GM19240 (cell line): ENCODE measurements around the gene TUBGCP6.

Experiments used
- DNase-seq: peaks from one replicate; pipeline ENCODE4 v3.0.0; 2011; ENCODE audit warnings: low spot score; ENCODE audit not compliant: insufficient read length

The TUBGCP6 gene

DNA sequence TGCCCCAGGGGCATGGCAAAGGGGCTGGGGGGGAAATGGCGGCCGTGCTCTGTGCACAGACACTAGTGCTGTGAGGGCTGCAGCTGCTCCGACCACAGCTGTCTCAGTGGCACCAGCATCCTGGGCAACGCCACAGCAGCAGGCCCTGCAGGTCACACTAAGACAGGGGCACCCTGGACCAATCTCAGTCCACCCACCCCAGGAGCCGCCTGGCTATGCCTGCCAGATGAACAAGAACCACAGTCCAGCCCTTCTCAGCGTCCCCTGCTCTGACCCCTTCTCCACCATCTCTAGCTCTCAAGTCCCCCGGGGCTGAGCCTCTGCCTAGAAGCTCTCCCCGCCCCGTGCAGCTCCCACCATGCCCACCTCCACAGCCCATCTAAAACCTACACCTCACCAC lies 16.5 kb downstream of the TUBGCP6 start:
- no peak for DNase-seq

DNA sequence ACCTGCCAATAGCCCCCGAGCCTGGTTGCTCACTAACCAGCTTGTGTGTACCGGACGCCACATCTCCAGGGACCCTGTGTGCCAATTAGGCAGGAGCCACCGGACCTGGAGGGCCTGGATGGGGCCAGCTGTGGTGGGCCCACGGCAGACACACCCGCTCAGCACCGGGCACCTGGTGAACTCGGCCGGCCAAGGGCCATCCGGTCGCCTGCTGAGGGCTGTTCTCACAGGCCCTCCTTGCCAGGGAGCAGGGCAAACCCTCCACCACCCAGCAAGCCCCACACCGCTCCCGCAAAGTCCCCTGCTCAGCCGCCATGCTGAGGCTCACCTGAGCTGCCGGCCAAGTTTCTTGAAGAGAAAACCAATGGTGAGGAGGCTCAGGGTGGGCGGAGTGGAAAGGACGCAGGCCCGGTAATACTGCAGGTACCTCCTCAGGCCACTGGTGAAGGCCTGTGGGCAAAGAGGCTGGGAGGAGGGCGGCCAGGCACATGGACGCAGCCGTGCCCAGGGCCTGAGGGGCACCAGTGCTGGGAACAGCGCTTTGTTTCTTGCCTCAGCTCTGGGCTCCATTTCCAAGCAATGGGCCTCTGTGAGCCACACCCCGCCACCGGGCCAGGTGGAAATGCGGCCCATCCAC lies 17.1 kb downstream of the TUBGCP6 start:
- DNase-seq = no peak

DNA sequence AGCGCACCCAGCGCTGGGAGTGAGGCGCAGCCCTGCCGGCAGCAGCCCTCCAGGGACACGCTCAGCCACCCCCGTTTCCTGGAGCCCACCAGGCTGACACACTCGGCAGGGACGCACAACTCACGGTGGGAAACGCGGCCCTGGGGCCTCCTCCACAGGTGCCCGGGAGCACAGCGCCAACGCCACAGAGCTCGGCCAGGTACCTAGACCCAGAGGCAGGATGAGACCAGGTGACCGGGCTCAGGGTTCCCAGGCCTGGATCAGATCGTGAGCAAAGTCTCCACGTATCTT lies 18.0 kb downstream of the TUBGCP6 start:
- DNase-seq = no peak

DNA sequence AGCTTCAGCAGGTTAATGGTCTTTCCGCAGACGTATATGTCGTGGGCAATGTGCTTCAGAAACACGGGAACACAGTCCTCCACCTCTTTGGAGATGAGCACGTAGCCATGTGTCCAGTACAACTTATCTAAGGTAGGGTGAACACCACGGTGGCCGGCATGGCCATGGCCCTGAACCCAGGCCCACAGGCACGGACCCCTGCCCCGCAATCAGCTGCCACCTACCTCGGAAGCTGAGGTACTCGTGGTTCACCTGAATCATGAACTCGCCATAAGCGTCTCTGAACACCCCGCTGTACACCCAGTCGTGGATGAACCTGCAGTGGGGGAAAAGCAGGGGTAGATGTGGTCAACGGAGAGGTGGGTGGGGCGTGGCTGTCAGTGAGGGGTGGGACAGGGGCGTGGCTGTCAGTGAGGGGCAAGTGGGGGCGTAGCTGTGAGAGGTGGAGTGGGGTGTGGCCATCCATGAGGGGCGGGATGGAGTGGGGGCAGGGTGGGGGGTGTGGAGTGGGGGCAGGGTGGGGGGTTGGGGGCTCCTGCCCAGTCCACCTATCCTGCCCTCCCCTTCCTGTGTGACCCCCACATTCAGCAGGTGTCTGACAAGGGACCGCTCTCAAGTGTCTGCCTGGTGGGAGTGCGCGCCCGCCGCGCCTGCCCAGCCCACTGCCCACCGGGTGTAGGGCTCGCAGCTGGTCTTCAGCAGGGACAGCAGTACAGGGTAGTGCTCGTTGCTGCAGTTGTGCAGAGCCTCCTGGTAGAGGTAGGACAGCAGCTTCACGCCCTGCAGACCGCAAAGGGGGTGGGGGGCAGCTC lies 18.6 kb downstream of the TUBGCP6 start:
- DNase-seq = no peak

DNA sequence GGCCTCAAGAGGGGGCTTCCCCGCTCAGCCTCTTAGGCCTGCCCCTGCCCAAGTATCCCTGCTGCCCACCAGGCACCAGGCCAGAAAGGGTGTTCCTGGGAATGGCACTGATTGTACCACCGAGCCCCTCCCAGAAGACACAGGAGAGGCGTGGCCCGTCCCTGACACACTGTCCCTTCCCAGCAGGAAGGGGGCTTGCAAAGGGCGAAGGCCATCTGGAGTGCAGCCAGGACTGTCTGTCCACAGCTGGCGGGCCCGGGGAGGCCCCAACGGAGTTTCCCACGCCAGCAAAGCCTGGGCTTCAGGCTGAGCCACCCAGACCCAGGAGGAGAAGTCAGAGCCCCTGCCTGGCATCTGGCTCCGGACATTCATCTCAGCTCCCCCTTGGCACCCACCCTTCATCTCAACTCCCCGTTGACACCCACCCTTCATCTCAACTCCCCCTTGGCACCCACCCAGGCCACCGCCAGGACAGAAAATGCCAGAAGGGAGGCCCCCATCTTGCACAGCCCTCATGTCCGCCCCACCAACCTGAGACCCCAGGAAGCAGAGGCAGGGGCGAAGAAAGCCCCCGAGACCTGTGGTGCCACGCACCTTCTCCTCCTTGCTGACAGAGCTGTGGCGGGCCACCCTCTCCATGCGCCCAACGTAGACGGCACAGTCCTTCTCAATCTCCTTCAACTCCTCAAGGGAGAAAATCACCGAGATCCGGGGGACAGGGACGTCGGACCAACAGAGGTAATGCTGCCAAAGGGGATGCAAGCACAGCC lies 19.4 kb downstream of the TUBGCP6 start:
- DNase-seq = no peak

DNA sequence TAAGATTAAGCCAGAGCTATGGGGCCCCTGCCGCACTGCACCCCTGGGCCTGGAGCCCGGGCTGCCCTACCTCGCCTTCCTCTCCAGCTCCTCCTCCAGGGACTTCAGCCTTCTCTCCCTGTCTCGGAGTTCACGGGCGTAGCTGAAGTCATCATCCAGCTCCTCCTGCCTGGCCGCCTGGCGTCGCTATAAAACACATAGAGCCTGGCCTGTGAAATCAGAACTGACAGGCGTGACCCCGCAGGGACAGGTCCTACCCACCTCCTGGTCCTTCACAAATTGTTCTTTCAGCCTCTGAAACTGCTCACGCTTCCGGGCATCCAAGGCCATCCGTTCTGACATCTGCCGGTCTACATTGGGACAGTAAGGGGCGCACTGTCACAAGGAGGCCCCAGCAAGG lies 20.8 kb downstream of the TUBGCP6 start:
- DNase-seq = no peak

DNA sequence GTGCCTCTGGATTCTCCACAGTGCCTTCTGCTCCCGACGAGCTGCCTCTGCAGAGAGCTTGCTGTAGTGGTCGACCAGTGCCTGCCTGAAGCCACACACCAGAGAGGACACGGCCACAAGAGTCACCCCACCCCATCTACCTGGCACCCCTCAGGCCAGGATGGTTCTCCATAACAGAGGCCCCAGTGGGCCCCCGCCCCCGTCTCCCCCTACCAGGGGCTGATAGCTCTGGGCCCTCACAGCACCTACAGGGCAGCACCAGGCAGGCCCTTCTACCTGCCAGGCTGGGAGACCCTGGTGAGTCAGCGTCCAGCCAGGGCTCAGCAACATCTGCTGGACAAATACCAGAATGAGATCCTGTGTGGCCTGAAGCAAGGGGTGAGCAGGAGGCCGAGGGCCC lies 22.3 kb downstream of the TUBGCP6 start:
- no peak for DNase-seq

DNA sequence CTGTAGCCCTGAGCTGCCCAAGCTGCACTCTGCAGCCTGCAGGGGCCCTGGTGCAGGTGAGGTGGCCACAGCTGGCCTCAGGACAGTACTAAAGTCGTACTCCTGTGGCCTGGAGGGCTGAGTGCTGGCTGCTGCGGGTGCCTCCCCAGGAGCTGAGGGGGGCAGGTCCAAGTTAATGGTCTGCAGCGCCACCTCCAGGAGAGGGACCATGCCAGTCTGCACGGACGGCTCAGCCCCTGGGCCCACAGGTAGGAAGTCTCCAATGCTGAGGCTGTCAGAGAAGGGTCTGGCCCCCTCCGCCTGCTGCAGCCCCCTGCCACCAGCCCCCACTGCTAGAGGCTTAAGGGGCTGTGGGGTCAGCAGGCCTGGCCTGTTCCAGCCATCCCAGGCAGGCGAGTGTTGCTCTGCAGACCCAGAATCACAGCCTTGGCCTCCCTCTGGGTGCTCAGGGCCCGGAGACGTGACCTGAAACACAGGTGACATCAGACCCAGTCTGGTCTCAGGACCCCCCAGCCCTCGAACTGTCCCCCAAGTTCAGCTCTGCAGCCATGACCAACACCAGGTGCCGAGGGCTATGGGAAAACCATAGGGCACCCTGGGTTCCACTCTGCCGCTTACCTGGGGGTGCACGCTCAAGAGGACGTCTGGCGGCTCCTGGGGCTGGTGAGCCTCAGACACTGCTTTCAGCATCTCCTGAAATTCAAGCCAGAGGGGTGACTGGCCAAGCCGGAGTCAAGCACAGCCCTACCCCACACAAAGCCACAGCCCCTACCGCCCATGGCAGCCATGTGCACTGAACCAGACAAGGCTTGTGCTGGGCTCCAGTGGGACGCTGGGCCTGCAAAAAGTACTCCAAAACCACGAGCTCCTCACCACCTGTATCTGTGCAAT lies 23.2 kb downstream of the TUBGCP6 start:
- no peak for DNase-seq

DNA sequence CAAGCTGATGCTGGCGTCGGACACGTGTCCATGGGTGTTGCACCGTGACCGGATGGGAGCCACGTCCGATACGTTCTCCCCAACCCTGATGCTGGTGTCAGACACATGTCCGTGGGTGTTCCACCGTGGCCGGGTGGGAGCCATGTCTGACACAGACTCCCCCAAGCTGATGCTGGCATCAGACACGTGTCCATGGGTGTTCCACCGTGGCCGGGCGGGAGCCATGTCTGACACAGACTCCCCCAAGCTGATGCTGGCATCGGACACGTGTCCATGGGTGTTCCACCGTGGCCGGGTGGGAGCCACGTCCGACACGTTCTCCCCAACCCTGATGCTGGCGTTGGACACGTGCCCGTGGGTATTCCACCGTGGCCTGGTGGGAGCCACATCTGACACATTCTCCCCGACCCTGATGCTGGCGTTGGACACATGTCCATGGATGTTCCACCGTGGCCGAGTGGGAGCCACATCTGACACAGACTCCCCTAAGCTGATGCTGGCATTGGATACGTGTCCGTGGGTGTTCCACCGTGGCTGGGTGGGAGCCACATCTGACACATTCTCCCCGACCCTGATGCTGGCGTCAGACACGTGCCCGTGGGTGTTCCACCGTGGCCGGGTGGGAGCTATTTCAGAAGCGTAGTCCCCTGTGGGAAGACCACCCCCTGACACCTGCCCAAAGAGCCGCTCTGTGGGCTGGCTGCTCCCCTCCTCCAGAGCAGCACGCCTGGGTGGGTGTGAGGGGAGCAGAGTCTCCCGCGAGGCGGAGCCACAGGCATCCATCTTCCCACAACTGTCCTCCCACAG lies 24.0 kb downstream of the TUBGCP6 start:
- DNase-seq = no peak

DNA sequence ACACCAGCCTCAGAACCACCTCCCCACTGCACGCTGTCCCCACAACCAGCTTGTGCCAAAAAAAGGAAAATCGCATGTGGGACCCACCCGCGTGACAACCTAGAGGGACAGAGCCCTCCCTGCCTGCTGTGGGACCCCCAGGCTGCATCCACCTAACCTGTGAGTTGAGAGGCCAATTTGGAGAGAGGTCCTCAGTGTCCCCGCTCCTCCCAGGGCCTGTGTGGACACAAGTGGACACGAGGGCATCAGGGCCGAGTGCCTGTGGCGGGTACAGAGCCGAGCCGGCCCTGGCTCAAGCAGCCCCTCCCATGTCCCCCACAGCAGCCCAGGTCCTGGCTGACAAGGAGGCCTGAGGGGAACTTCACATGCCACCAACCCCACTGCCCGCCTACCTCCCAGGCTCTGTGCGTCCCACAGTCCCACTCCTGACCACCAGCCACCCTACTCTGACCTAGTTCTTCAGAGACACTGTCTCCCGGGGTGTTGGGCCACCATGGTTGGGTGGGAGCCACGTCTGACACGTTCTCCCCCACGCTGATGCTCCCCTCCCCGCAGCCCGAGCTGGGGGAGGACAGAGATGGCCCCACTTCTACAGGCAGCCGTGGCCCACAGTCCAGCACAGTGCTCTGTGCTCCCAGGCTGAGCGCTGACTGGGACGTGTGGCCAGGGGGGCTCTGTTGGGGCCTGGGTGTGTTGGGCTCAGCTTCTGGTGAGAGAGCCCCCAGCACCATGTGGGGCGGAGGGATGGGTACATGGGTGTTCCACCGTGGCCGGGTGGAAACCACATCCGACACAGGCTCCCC lies 24.8 kb downstream of the TUBGCP6 start:
- no peak for DNase-seq

DNA sequence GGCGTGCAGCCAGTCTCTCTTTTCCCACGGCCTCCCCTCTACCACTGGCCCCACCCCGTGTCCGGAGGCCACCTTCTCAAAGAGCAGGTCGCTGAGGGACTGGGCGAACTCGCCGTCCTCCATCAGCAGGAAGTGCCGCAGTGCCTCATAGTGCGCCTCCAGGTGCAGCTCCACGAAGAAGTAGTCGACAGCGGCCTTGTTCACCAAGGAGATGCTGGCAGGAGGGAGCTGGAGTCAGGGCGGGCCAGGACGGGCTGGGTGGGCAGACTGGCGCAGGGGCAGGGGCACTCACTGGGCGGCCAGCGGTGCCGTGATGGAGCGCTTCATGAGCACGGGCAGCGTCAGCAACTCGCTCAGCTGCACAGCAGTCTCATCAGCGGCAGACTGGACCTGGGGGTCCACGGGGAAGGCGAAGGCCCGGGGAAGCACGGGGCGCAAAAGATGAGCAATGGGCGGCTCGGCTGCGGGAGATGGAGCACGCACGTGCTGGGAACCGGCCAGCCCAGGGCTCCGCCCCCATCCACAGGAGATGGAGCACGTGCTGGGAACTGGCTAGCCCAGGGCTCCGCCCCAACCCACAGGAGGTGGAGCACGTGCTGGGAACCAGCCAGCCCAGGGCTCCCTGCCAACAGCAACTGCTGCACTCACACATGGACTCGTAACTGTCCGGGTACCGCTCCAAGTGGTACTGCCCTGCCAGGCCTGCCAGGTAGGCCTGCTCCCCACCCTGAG lies 25.7 kb downstream of the TUBGCP6 start:
- DNase-seq = no peak

DNA sequence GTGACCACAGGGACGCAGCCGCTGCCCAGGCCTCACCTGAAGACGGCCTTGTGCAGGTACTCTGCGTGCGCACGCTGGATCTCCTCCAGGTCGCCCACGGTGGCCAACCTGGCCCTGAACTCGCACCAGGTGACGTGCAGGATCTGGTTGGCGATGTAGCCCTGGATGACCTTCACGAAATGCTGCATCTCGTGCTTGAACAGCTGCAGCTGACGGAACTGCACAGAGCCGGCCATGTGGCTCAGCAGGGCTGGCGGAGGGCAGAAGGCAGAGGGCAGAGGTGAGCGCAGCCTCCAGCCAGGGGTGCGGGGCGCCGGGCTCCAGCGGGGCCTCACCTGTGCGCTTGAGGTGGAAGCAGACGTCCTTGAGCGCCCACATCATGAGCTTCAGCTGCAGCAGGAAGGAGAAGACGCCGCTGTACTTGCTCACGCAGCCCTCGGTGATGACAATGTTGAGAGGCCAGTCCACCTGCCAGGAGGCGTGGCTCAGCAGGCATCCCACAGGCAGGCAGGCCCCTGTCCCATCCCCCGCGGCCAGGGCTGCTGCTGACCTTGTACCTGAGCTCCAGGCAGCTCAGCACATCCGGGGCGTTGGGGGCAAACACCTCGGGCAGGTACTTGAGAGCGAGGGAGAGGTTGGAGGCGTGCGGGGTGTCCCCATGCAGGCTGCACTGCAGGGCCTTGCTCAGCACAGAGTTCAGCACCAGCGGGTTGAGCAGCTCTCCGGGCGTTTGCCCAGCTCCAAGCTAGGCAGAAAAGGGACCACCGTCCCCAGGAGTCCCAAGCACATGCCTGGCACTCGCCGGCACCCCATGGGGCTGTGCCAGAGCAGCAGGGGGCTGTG lies 26.4 kb downstream of the TUBGCP6 start:
- DNase-seq = no peak

DNA sequence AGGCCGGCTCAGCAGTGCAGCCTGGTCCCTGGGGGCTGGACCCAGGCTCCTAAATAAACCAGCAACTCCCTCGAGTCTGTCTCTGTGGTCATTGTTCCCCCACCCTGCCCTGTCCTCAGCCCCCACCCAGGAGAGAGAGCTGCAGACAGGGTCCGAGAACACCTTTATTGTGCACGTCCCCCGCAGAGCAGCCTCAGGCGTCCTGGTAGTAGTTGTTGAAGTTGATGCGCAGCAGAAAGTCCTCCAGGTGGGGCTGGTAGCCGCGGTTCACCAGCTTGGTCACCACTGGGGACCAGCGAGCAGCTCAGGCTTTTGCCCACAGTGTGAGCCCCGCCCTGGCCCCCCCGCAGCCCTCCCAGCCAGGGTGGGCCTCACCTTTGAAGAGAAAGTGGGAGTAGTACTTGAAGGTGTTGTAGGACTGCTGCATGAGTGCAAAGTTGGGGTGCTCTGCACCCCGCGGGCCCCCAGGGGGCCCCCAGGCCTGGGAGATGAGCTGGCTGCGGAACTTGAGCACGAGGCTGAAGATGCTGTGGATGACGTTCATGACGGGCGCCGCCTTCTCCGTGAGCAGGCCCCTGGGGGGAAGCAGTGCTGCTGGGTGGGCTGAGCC lies 27.2 kb downstream of the TUBGCP6 start:
- no peak for DNase-seq

DNA sequence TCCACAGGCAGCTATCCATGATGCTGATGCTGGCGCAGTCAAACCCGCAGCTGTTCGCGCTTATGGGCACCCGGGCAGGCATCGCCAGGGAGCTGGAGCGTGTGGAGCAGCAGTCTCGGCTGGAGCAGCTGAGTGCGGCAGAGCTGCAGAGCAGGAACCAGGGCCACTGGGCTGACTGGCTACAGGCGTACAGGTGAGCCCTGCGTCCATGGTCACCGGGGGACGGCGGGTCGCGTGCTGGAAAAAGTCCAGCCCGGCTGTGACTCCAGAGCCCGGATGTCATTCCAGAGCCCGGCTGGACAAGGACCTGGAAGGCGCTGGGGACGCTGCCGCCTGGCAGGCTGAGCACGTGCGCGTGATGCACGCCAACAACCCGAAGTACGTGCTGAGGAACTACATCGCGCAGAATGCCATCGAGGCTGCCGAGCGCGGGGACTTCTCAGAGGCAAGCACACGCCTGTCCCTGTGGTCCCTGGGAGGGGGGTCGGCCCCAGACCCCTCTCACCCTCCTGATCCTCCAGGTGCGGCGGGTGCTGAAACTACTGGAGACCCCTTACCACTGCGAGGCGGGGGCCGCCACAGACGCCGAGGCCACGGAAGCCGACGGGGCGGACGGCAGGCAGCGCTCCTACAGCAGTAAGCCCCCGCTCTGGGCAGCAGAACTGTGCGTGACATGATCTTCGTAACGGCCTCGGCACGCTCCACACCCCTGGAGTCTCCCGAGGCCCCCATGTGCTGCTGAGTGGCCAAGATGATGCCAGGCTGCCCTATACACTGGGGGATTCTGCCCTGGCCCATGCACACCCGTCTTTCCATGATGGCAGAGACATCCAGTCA lies 27.9 kb downstream of the TUBGCP6 start:
- DNase-seq = no peak

DNA sequence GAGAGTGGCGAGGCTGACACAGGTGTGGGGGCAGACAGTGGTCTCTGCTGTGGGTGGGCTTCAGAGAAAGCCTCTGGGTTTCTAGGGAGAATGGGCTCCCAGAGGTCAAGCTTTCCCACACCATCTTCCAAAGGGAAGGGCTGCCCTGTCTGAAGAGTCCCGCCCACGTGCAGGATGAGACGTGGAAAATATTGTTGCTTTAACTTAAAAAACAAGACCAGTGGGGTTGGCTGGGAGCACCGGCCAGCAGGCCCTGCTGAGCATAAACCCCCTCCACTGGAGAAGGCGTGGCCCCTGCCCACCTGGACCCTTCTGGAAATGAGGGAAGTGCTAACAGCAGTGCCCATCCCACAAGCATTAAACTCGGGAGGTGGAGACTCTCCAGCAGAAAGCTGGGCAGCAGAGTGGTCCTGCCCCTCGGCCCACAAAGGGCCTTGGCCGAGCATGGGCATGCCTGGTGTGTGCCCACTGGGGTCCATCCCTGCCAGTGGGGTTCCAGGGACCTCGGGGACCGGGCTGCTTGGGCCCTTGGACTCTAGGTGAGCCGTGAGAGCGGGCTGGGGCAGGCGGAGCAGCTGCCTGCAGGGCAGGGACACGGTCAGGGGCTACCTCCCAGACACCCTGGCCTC lies 28.7 kb downstream of the TUBGCP6 start:
- DNase-seq = no peak

DNA sequence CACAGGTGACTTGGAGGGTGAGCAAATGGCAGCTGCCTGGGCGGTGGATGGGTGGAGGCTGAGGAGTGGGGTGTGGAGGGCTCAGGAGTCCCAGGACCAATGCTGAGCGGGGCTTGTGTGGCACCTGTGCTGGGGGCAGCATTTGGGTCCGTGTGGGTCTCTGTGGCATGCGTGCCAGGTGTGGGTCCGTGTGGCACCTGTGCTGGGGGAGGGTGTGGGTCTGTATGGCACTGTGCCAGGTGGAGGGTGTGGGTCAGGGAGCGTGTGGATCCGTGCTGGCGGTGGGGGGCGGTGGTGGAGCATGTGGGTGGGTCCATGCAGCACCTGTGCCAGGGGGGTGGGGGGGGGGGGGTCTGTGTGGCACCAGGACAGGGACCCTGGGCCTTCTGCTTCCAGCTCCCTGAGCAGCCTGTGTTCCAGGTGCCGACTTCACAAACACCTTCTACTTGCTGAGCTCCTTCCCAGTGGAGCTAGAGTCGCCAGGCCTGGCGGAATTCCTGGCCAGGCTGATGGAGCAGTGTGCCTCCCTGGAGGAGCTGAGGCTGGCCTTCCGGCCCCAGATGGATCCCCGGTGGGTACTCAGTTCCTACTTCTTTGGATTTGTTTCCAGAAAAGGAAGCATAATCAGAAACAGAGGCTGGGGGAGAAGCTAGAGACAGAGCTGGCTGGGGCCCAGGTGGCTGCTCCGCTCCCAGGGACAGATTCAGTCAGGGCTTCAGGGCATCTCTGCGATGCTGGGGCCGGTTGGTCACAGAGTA lies 29.3 kb downstream of the TUBGCP6 start:
- no peak for DNase-seq
